ENCODE data around the gene PCDH9. TPM values are rescaled to one million over a fixed set of nuclear protein-coding genes. Genes with fewer than 3 reads are reported as not detected.
A peak's percentile ranks its signal among the peaks of the same experiment; 100 is the strongest.

PCDH9 gene
- total and polyA plus RNA-seq, 2 experiments from 2014 or later, result 0.56 to 0.76 TPM

- H3K27ac ChIP-seq, result no peak overlapping the region
- no peaks in the 10 kb centered on the region for H3K79me2 ChIP-seq (ENCODE audit: insufficient read depth)
- H3K4me3 ChIP-seq, result no peak overlapping the region
- no peaks in the 10 kb centered on the region for H3K36me3 ChIP-seq (ENCODE audit: low read depth)
- H3F3A ChIP-seq (ENCODE audit: insufficient read depth), result no peaks in the 10 kb centered on the region
- no peaks in the 10 kb centered on the region for H3K9me2 ChIP-seq (ENCODE audit: insufficient read depth)
- H4K20me1 ChIP-seq (ENCODE audit: insufficient read depth), result no peaks in the 10 kb centered on the region
- TF ChIP-seq EZH2phosphoT487 (IDR thresholded peaks at IDR 0.05; ENCODE audit: insufficient read depth, low read depth) (no peak), EZH2 (IDR thresholded peaks at IDR 0.05; ENCODE audit: insufficient read depth, poor library complexity, severe bottlenecking) (no peak)
- no peaks in the 10 kb centered on the region for H3K27me3 ChIP-seq (replicated peaks; ENCODE audit: insufficient read depth)
- H2AFZ ChIP-seq, result no peak overlapping the region
- H3K4me1 ChIP-seq (ENCODE audit: insufficient read depth), result no peaks in the 10 kb centered on the region
- no peak for DNase-seq
- H3K4me2 ChIP-seq (ENCODE audit: unreplicated experiment), result no peak overlapping the region
- H3K9ac ChIP-seq, result no peak overlapping the region
- in situ Hi-C loops (cut with MboI), result loop anchor here (25.0 kb wide), 1 partner anchor 1577 kb away; no protein-coding TSS in a partner anchor
- H3K9me3 ChIP-seq (ENCODE audit: low read depth), result no peaks in the 10 kb centered on the region
These were observed 8.7 kb upstream of the PCDH9 start for GRCh38 chr13:67238861-67239260.

GRCh38 chr13:67238277-67238859 lies 8.2 kb upstream of the PCDH9 start:
- H3K27me3 ChIP-seq (replicated peaks; ENCODE audit: insufficient read depth), result no peaks in the 10 kb centered on the region
- no peak overlapping the region for H3K27ac ChIP-seq
- in situ Hi-C loops (cut with MboI), result loop anchor here (25.0 kb wide), 1 partner anchor 1576 kb away; no protein-coding TSS in a partner anchor
- H3K79me2 ChIP-seq (ENCODE audit: insufficient read depth), result no peaks in the 10 kb centered on the region
- no peak overlapping the region for H3K9ac ChIP-seq
- no peak overlapping the region for H3K4me2 ChIP-seq (ENCODE audit: unreplicated experiment)
- no peaks in the 10 kb centered on the region for H4K20me1 ChIP-seq (ENCODE audit: insufficient read depth)
- no peak overlapping the region for H3K4me3 ChIP-seq
- DNase-seq, result peak; percentile 30
- no peaks in the 10 kb centered on the region for H3K9me3 ChIP-seq (ENCODE audit: low read depth)
- H3K9me2 ChIP-seq (ENCODE audit: insufficient read depth), result no peaks in the 10 kb centered on the region
- H2AFZ ChIP-seq, result no peak overlapping the region
- TF ChIP-seq EZH2phosphoT487 (IDR thresholded peaks at IDR 0.05; ENCODE audit: insufficient read depth, low read depth) (no peak), EZH2 (IDR thresholded peaks at IDR 0.05; ENCODE audit: insufficient read depth, poor library complexity, severe bottlenecking) (no peak)
- H3F3A ChIP-seq (ENCODE audit: insufficient read depth), result no peaks in the 10 kb centered on the region
- no peaks in the 10 kb centered on the region for H3K4me1 ChIP-seq (ENCODE audit: insufficient read depth)
- no peaks in the 10 kb centered on the region for H3K36me3 ChIP-seq (ENCODE audit: low read depth)

- H3K9me3 ChIP-seq (ENCODE audit: low read depth), result no peaks in the 10 kb centered on the region
- no peak for DNase-seq
- in situ Hi-C loops (cut with MboI), result loop anchor here (25.0 kb wide), 1 partner anchor 1573 kb away; no protein-coding TSS in a partner anchor
These were observed 5.1 kb upstream of the PCDH9 start for GRCh38 chr13:67235265-67235664.

GRCh38 chr13:67232384-67232783 lies 2.2 kb upstream of the PCDH9 start:
- Histone ChIP-seq H3K27ac (no peak overlapping the region), H3K9me3 (ENCODE audit: low read depth) (no peaks in the 10 kb centered on the region), H3K4me3 (no peak overlapping the region), H3K9ac (no peak overlapping the region), H3K4me1 (ENCODE audit: insufficient read depth) (peaks cover 7% of the 10 kb centered on the region; the same call in 1 of the 2 replicates), H3K9me2 (ENCODE audit: insufficient read depth) (no peaks in the 10 kb centered on the region), H4K20me1 (ENCODE audit: insufficient read depth) (no peaks in the 10 kb centered on the region), H3K79me2 (ENCODE audit: insufficient read depth) (no peaks in the 10 kb centered on the region), H3K27me3 (replicated peaks; ENCODE audit: insufficient read depth) (no peaks in the 10 kb centered on the region), H3F3A (ENCODE audit: insufficient read depth) (0 out of 2 replicates have a peak, but pooled peaks cover 4% of the 10 kb centered on the region), H3K36me3 (ENCODE audit: low read depth) (no peaks in the 10 kb centered on the region), H2AFZ (no peak overlapping the region), H3K4me2 (ENCODE audit: unreplicated experiment) (no peak overlapping the region)
- DNase-seq, result no peak
- in situ Hi-C loops (cut with MboI), result loop anchor here (25.0 kb wide), 1 partner anchor 1570 kb away; no protein-coding TSS in a partner anchor
- 85 to 86% methylated on average over 5 of the region's 5 CpGs for WGBS, 2 experiments (ENCODE audit: low coverage in 1 of 2, low lambda C conversion rate in 2 of 2, missing lambda C conversion rate in 2 of 2)
- TF ChIP-seq EZH2 (IDR thresholded peaks at IDR 0.05; ENCODE audit: insufficient read depth, poor library complexity, severe bottlenecking) (no peak), EZH2phosphoT487 (IDR thresholded peaks at IDR 0.05; ENCODE audit: insufficient read depth, low read depth) (no peak)

More at GRCh38 chr13:67235265-67235664, 5.1 kb upstream of the PCDH9 start:
- no peaks in the 10 kb centered on the region for H3K27me3 ChIP-seq (replicated peaks; ENCODE audit: insufficient read depth)
- no peaks in the 10 kb centered on the region for H3K79me2 ChIP-seq (ENCODE audit: insufficient read depth)
- no peak overlapping the region for H2AFZ ChIP-seq
- no peak overlapping the region for H3K27ac ChIP-seq
- 0 out of 2 replicates have a peak, but pooled peaks cover 4% of the 10 kb centered on the region for H3F3A ChIP-seq (ENCODE audit: insufficient read depth)
- TF ChIP-seq EZH2 (IDR thresholded peaks at IDR 0.05; ENCODE audit: insufficient read depth, poor library complexity, severe bottlenecking) (no peak), EZH2phosphoT487 (IDR thresholded peaks at IDR 0.05; ENCODE audit: insufficient read depth, low read depth) (no peak)
- peaks cover 7% of the 10 kb centered on the region; the same call in 1 of the 2 replicates for H3K4me1 ChIP-seq (ENCODE audit: insufficient read depth)
- 52 to 62% methylated on average over 2 of the region's 2 CpGs for WGBS, 2 experiments (ENCODE audit: low coverage in 1 of 2, low lambda C conversion rate in 2 of 2, missing lambda C conversion rate in 2 of 2)
- H3K4me2 ChIP-seq (ENCODE audit: unreplicated experiment), result no peak overlapping the region
- no peak overlapping the region for H3K9ac ChIP-seq
- no peaks in the 10 kb centered on the region for H3K36me3 ChIP-seq (ENCODE audit: low read depth)
- no peaks in the 10 kb centered on the region for H3K9me2 ChIP-seq (ENCODE audit: insufficient read depth)
- H3K4me3 ChIP-seq, result no peak overlapping the region
- H4K20me1 ChIP-seq (ENCODE audit: insufficient read depth), result no peaks in the 10 kb centered on the region
